Loucy (cell line): ENCODE results near the gene GDA.

Experiments
- EZH2phosphoT487 ChIP-seq: fragments of 200-600 bp; IDR thresholded peaks from 2 replicates; pipeline ENCODE4 v1.6.1; 2018; ENCODE audit warnings: antibody characterized with exemption, mild to moderate bottlenecking, moderate library complexity, borderline replicate concordance
- TF ChIP-seq, protein P1 (sequence below): fragments of 200-600 bp; sonication (generic); conservative IDR thresholded peaks from 2 replicates; pipeline ENCODE4 v1.5.1; 2014; ENCODE audit warnings: mild to moderate bottlenecking, antibody characterized with exemption, low read length

DNA sequence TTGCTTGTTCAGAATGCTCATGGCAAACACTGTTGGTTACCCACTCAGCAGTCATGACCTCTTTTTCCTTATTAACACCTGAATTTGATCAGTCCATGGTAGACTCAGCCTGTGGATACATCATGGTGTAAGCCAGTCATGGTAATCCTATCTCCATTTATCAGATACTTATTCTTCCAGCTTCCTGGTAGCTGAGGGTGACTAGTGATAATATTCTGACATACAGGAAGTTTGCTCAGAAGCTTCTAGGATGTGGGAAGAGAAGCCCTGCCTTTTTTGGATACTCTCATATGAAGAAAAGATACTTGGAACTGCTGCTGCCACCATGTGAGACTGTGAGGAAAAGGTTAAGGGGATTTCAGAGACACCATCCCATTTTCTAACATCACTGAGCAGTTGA, 7.3 kb downstream of the GDA start:
- TF ChIP-seq, protein P1, sequence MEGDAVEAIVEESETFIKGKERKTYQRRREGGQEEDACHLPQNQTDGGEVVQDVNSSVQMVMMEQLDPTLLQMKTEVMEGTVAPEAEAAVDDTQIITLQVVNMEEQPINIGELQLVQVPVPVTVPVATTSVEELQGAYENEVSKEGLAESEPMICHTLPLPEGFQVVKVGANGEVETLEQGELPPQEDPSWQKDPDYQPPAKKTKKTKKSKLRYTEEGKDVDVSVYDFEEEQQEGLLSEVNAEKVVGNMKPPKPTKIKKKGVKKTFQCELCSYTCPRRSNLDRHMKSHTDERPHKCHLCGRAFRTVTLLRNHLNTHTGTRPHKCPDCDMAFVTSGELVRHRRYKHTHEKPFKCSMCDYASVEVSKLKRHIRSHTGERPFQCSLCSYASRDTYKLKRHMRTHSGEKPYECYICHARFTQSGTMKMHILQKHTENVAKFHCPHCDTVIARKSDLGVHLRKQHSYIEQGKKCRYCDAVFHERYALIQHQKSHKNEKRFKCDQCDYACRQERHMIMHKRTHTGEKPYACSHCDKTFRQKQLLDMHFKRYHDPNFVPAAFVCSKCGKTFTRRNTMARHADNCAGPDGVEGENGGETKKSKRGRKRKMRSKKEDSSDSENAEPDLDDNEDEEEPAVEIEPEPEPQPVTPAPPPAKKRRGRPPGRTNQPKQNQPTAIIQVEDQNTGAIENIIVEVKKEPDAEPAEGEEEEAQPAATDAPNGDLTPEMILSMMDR = no peak
- no peak for TF ChIP-seq EZH2phosphoT487
